DMS79 treated with DMSO at 0.1 percent for 48 hours (cell line): ENCODE measurements around the gene VSNL1.

ENCODE experiments used
- DNase-seq: peaks from one replicate; lab custom pipeline; 2025; lab: John Stamatoyannopoulos, UW

The VSNL1 gene

GRCh38 chr2:17583166-17583565, 42.7 kb downstream of the VSNL1 start:
- no peak for DNase-seq

GRCh38 chr2:17583646-17584045, 43.1 kb downstream of the VSNL1 start:
- DNase-seq = no peak

GRCh38 chr2:17584689-17585088, 44.2 kb downstream of the VSNL1 start:
- peak; percentile 73 for DNase-seq

- no peak for DNase-seq
Observed at GRCh38 chr2:17587469-17587868, 47.0 kb downstream of the VSNL1 start.

GRCh38 chr2:17588031-17588430, 47.5 kb downstream of the VSNL1 start:
- no peak for DNase-seq

GRCh38 chr2:17589406-17590035, 49.0 kb downstream of the VSNL1 start:
- peak; percentile 28 for DNase-seq

- DNase-seq = no peak
Observed at GRCh38 chr2:17590342-17590911, 49.9 kb downstream of the VSNL1 start.

GRCh38 chr2:17591846-17592245, 51.4 kb downstream of the VSNL1 start:
- DNase-seq = peak; percentile 62

GRCh38 chr2:17592731-17593409, 52.4 kb downstream of the VSNL1 start:
- DNase-seq = no peak

- DNase-seq = no peak
Observed at GRCh38 chr2:17593445-17593840, 52.9 kb downstream of the VSNL1 start.

- no peak for DNase-seq
Observed at GRCh38 chr2:17593841-17594491, 53.5 kb downstream of the VSNL1 start.

GRCh38 chr2:17594533-17595401, 54.3 kb downstream of the VSNL1 start:
- DNase-seq = no peak

GRCh38 chr2:17599617-17600016, 59.1 kb downstream of the VSNL1 start:
- DNase-seq = no peak

GRCh38 chr2:17600556-17601204, 60.2 kb downstream of the VSNL1 start:
- DNase-seq = no peak

- DNase-seq = no peak
Observed at GRCh38 chr2:17604050-17604449, 63.6 kb downstream of the VSNL1 start.

GRCh38 chr2:17605696-17606095, 65.2 kb downstream of the VSNL1 start:
- no peak for DNase-seq

- DNase-seq = no peak
Observed at GRCh38 chr2:17606851-17607250, 66.4 kb downstream of the VSNL1 start.

GRCh38 chr2:17607379-17607778, 66.9 kb downstream of the VSNL1 start:
- DNase-seq = no peak

GRCh38 chr2:17608251-17608650, 67.8 kb downstream of the VSNL1 start:
- no peak for DNase-seq

- DNase-seq = no peak
Observed at GRCh38 chr2:17610521-17610920, 70.0 kb downstream of the VSNL1 start.

GRCh38 chr2:17611036-17611435, 70.5 kb downstream of the VSNL1 start:
- DNase-seq = no peak
